DMS 273 (cell line): ENCODE results near the gene CLDN3.
"Not testable (repeated sequence)": the region's sequence is repeated elsewhere in the genome, so short reads cannot be mapped to it uniquely, and the experiment has no call there.

Experiments
- DNase-seq: peaks from one replicate; lab custom pipeline; 2025; ENCODE audit not compliant: unreplicated experiment; lab: John Stamatoyannopoulos, UW

CLDN3 gene, protein sequence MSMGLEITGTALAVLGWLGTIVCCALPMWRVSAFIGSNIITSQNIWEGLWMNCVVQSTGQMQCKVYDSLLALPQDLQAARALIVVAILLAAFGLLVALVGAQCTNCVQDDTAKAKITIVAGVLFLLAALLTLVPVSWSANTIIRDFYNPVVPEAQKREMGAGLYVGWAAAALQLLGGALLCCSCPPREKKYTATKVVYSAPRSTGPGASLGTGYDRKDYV

DNA sequence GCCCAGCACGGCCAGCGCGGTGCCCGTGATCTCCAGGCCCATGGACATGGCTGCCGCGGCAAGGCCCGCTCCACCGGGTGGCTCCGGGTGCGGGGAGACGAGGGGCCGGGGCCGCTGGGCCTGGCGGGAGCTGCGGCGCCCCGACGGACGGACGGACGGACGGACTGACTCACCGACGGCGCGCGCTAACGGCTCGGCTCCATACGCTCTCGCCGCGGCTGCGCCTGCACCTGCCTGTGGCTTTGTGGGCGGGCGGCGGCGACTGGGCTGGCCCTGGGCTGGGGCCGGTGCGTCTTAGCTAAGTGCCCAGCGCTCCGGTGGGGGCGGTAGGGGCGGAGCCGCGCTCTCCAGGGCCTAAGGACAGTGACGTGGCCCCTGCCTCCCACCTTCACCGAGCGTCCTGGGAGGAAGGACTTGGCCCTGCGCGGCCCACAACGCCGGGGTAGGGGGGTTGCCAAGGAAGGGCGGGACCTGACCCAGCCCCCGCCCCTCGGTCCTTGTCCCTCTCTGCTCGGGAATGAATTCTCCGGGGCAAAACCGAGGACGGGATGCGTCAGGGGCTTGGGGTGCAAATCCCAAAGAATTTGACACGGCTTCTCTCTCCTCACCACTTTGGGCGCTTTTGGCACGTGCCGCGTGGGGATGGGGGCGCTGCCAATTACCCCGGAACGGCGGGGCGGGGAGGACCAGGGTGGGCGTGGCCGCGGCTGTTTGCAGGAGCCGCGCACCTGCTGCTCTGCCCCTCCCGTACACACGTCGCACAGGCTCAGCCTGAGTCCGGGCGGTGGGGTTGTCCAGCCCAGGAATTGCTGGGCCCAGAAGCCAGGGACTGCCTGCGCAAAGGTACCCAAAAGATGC is at the start of gene CLDN3:
TSS of gene CLDN3 (minus strand) at position 269 of the 858 bp plus-strand sequence. CDS start at position 48, 221 bp downstream.
- peak; percentile 82 for DNase-seq

DNA sequence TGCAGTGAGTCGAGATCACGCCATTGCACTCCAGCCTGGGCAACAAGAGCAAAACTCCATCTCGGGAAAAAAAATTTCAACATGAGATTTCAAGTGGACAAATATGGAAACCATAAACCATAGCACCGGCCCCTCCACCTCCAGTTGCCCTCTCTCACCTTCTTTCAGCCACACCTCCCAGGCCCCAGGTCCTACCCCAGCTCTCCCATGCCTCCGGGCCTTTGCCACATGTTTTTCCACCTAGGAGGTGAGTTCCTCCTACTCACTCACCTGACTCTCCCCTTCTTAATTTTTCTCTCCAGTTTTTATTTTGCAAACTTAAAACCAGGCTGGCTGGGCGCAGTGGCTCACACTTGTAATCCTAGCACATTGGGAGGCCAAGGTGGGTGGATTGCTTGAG is 47.1 kb upstream of the CLDN3 start:
- no peak for DNase-seq

DNA sequence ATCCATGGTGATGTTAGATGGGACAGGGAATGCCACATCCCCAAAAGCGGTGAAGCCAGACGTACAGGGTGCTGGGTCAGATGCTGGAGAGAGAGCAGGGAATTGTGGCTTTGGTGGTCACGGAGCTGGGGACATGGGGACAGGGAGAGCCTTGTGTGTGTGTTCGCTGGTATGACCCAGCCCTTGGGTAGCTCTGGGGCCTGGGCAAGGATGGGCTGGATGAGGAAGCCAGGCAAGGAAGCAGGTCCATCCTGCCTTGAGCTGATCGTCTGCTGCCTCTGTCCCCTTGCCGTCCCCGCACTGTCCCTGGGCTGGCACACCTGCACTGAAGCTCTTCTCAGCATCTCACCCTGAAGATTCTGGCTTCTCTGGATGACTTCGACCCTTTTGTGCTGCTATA is 45.4 kb upstream of the CLDN3 start:
- DNase-seq: no peak

DNA sequence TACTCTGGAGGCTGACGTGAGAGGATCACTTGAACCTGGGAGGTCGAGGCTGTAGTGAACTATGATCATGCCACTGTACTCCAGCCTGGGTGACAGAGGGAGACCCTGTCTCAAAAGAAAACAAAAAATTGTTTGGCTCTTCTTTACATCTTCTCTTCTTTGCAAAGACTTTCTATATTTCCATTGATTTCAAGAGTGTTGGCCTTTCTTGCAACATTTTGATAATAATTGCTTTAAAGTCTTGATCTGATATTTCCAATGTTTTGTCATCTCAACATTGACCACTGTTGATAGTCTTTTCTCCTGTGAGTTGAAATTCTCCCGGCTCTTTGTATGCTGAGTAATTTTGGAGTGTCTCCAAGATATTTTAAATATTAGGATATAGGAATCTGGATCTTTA is 42.9 kb upstream of the CLDN3 start:
- DNase-seq: no peak

DNA sequence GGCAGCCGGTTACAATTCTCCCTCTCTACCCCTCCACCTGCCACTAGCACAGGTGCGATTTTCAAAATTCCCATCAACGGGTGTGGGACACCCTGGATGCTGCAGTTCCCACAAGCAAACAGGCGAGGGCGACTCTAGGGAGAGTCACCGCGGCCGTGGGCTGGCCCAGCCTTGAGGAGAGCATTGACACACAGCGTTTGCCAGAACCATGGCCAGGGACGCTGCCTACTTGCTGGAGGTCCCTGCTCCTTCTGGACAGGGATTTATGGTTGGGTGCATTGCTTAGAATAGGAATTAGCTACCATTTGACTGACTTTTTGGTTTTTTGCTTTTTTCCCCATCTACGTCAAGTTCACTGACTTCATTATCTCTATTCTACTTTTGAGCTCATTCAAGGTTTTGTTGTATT is 41.7 kb upstream of the CLDN3 start:
- DNase-seq: peak; percentile 93

DNA sequence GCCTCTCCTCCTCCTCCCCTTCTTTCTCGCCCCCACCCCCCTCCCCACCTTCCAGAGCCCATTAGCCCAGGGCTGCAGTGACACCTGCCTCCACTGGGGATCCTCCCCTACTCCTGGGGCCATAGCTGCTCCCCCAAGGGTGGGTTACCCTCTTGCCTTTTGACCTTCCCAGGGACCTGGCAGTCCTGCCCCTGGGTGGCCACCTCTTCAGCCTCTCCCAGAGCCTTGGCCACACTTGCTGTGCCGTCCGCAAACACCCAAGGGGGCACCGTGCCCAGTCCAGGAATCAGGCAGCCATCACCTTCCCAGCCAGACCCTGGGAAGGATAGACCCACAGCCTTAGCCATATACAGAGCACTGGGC is 40.9 kb upstream of the CLDN3 start:
- DNase-seq: no peak

DNA sequence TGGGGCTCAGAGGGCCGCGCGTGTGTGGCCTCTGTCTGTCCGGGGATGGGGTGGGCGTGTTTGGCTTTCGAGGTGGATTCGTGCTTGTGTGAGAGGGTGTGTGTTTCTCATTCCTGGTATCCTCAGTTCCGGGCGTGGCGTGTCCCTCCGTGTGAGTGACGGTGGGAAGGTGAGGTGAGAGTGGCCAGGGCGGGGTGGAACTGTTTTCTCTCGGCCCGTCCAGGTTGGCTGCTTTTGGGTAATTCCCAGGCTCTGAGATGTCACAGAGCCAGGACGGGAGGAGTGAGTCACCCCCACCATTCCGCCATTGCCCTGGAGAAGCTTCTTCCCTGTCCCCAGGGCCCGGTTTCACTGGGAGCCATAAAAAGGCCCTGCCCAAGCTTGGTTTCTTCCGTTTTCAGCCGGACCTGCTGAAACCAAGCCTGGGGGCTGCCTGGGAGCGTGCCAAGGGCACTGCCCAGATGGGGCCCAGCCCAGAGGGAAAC is 39.4 kb upstream of the CLDN3 start:
- DNase-seq: no peak

DNA sequence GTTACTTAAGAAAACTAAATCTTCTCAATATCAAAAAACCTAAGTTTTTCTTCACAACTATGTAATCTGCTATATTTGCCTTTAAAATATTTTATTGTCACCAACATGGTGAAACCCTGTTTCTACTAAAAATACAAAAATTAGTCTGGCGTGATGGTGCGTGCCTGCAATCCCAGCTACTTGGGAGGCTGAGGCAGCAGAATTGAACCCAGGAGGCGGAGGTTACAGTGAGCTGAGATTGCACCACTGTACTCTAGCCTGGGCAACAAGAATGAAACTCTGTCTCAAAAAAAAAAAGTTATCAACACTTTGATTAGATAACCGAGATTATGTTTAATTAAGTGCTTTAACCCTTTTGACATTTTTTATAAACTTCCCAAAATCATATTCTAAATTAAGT is 32.4 kb upstream of the CLDN3 start:
- no peak for DNase-seq

DNA sequence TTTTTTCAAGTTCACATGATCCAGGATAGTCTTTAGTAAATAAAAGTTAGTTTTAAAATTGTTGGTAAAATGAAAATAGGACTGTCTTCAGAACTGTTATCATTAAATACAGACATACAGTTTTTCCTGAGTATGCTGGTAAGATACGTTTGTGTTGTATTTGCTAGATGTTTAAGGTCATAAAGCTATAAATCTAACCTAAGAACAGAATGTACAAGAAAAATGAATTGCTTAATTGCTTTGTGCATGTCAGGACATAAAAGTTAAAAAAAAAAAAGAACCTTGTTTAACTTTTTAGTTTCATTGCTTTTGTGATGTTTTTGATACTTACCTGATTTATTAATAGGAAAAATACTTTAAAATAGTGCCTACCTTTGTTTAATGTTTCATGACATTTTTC is 31.5 kb upstream of the CLDN3 start:
- no peak for DNase-seq

DNA sequence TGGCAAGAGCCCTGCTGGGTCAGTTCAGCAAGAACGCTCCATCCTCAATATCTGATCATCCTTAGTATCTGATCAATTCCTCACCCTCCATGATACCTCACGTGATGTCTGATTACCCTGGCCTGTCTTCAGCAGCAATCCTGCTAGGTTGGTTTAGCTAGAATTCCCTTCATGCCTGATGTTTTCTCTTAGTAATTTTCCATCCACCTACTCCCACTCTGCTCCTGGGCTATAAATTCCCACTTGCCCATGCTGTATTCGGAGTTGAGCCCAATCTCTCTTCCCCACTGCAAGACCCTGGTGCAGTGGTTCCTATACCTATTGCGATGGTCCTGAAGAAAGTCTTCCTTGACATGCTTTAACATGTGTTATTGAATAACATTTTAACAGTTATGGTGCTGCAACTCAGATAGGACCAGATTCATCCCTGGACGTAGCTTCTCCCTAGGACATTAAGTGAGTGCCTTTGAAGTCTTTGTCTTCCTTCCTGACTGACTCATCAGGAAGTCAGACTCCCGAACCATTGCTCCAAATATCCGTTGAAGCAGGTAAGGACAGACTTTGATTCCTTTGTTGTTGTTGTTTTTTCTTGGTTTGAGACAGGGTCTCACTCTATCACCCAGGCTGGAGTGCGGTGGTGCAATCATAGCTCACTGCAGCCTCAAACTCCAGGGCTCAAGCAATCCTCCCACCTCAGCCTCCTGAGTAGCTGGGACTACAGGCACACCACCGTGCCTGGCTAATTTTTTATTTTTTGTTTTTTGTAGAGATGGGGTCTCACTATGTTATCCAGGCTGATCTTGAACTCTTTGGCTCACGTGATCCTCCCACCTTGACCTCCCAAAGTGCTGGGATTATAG is 29.4 kb upstream of the CLDN3 start:
- DNase-seq: no peak

DNA sequence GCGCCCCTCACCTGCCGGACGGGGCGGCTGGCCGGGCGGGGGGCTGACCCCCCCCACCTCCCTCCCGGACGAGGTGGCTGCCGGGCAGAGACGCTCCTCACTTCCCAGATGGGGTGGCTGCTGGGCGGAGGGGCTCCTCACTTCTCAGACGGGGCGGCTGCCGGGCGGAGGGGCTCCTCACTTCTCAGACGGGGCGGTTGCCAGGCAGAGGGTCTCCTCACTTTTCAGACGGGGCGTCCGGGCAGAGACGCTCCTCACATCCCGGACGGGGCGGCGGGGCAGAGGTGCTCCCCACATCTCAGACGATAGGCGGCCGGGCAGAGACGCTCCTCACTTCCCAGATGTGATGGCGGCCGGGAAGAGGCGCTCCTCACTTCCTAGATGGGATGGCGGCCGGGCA is 27.1 kb upstream of the CLDN3 start:
- DNase-seq: not testable (repeated sequence)

DNA sequence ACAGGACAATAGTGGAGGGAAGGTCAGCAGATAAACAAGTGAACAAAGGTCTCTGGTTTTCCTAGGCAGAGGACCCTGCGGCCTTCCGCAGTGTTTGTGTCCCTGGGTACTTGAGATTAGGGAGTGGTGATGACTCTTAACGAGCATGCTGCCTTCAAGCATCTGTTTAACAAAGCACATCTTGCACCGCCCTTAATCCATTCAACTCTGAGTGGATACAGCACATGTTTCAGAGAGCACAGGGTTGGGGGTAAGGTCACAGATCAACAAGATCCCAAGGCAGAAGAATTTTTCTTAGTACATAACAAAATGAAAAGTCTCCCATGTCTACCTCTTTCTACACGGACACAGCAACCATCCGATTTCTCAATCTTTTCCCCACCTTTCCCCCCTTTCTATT is 26.6 kb upstream of the CLDN3 start:
- DNase-seq: not testable (repeated sequence)

DNA sequence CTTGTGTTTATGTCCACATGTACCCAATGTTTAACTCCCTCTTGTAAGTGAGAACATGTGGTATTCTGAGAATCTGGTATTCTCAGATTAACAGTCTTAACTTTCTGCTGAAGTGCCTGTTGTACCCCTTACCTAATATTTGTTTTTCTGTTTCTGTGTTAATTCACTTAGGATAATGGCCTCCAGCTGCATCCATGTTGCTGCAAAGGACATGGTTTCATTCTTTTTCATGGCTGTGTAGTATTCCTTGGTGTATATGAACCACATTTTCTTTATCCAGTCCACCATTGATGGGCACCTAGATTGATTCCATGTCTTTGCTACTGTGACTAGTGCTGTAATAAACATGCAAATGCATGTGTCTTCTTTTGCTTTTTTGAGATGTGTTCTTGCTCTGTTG is 25.1 kb upstream of the CLDN3 start:
- DNase-seq: not testable (repeated sequence)

DNA sequence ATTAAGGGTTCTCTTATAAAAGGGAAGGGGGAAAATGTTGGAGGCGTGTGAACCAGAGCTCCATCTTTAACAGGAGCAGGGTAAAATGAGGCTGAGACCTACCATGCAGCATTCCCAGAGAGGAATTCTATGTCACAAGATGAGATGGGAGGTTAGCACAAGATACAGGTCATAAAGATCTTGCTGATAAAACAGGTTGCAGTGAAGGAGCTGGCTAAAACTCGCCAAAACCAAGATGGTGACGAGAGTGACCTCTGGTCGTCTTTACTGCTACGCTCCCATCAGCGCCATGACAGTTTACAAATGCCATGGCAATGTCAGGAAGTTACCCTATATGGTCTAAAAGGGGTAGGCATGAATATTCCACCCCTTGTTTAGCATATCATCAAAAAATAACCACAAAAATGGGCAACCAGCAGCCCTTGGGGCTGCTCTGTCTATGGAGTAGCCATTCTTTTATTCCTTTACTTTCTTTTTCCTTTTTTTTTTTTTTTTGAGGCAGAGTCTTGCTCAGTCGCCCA is 21.2 kb upstream of the CLDN3 start:
- not testable (repeated sequence) for DNase-seq

DNA sequence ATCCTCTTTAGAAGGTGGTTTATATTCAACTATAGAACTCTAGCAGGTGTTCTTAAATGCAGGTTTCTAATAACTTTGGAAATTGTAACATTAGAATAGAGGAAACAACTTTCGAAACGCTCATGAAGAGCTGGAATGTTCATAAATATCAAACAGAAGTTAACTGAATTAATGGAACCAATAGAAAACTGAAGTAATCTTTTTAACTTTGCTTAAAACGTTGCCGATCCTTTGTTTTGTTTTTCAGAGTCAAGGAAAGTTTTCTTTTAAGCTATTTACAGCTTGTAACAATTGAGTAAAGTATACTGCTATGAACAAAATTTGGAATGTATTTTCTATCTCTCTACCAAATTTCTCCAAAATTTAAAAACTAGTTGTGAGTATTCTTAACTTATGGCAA is 19.0 kb upstream of the CLDN3 start:
- no peak for DNase-seq

DNA sequence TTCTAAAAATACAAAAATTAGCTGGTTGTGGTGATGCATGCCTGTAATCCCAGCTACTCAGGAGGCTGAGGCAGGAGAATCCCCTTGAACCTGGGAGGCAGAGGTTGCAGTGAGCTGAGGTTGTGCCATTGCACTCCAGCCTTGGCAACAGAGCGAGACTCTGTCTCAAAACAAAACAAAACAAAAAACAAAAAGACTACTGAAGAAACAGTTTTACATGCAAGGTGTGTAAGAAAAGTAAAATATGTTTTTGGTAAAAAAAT is 17.6 kb upstream of the CLDN3 start:
- DNase-seq: not testable (repeated sequence)

DNA sequence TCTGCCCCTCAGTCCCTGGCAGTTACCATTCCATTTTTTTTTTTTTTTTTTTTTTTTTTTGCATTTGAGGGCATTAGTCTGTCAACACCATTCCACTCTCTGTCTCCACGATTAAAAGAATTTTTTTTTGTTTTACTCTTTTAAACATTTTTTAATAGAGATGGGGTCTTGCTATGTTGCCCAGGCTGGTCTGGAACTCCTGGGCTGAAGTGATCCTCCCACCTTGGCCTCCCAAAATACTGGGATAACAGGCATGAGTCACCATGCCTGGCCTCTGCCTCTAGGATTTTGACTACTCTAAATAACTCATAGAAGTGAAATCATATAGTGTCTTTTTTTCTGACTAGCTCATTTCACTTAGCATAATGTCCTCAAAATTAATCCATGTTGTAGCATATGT is 16.5 kb upstream of the CLDN3 start:
- DNase-seq: no peak

DNA sequence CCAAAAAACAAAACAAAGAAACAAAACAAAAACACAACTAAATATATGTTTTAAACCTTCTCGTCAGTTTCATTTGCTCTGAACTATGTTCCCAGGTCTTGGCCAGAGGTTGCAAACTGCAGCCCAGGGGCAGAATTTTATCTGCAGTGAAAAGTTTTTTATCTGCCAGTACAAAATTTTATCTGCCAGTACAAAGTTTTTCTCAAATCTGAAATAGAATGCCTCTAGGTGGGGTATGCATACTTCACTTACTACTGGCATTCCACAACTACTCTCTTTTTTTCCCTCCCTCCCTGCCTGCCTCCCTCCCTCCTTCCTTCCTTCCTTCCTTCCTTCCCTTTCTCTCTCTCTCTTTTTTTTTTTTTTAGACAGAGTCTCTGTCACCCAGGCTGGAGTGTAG is 9.4 kb upstream of the CLDN3 start:
- no peak for DNase-seq

DNA sequence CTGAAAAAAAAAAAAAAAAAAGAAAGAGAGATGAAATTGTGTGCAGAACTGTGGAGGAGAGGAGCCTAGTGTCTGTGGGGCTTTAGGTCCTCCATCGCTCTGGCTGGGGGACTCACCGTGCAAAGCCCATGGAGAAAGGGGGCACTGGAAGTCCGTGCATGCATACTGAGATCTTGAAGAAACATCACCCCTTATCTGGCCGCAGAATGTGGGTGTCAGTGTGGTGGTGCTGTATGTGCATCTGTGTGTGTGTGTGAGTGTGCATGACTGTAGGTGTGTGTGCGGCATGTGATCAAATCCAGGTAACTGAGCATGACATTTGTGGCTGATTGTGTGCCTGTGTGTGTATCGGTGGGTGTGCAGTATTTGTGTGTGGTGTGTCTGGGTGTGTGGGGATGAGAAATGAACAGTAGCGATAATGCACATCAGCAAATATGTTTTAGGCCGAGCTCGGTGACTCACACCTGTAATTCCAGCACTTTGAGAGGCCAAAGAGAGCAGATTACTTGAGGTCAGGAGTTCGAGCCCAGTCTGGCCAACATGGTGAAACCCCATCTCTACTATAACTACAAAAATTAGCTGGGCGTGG is 8.8 kb upstream of the CLDN3 start:
- no peak for DNase-seq

DNA sequence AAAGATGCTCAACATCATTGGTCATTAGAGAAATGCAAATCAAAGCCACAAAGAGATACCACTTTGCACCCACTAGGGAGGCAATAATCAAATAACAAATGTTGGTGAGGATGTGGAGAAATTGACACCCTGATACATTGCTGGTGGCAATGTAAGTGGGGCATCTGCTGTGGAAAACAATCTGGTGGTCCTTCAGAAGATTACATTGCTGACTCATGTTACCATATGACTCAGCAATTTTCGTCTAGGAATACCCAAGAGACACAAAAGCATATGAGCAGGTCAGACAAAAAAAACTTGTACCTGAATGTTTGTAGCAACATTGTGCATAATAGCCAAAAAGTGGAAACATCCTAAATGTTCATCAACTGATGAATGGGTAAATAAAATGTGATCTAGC is 4.9 kb upstream of the CLDN3 start:
- DNase-seq: peak; percentile 66
